ENCODE measurements around the gene DNAJC1. TPM values are rescaled to one million over a fixed set of nuclear protein-coding genes. Genes with fewer than 3 reads are reported as not detected.

The DNAJC1 gene
- total RNA-seq, 3 donors from 2014 or later (not counting 1 experiment from before 2014, with no cell fraction given), result 38.4 to 63.7 (median 50.6) TPM

DNA sequence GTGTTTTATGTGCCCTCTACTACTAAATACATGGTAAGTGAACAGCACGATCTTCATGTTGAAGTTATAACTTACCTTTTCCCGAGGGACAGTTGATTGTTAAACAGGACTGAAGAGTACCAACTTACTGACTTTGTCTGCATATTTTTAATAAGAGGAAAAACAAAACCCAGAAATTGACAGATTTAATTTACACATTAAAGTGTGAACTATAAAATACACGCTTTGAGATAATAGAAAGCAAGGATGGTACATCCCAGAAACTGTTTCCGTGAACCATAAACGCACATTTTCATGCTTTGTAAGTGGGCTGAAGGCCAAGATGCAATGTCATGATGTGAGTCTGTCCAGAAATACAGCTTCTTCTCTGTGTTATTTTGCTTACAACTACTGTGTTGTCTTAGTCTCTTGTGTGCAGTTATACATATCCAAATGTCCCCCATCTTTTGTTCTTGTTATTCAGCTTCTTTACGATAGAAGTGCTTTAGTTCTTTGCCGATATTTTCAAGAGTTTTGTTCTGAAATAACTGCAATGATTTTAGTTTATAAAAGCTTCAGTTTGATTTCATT is 279.4 kb downstream of the DNAJC1 start:
- no peak overlapping the region for H3K4me3 Mint-ChIP-seq
- no peaks in the 10 kb centered on the region for H3K36me3 Mint-ChIP-seq
- ATAC-seq (no peak), DNase-seq (no peak)
- H3K4me1 Mint-ChIP-seq, result peaks cover 23 to 25% of the 10 kb centered on the region in 2 donors
- intact Hi-C loops (cut with micrococcal nuclease), result no loop called here
- H3K36me3 ChIP-seq (ENCODE audit: control insufficient read depth, insufficient read depth, low read length), result no peaks in the 10 kb centered on the region
- no peak overlapping the region for H3K4me3 ChIP-seq (ENCODE audit: low read length)
- TF ChIP-seq, protein P1, sequence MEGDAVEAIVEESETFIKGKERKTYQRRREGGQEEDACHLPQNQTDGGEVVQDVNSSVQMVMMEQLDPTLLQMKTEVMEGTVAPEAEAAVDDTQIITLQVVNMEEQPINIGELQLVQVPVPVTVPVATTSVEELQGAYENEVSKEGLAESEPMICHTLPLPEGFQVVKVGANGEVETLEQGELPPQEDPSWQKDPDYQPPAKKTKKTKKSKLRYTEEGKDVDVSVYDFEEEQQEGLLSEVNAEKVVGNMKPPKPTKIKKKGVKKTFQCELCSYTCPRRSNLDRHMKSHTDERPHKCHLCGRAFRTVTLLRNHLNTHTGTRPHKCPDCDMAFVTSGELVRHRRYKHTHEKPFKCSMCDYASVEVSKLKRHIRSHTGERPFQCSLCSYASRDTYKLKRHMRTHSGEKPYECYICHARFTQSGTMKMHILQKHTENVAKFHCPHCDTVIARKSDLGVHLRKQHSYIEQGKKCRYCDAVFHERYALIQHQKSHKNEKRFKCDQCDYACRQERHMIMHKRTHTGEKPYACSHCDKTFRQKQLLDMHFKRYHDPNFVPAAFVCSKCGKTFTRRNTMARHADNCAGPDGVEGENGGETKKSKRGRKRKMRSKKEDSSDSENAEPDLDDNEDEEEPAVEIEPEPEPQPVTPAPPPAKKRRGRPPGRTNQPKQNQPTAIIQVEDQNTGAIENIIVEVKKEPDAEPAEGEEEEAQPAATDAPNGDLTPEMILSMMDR (IDR thresholded peaks at IDR 0.05), result no peak
- H3K27ac ChIP-seq (ENCODE audit: low read length), result no peak overlapping the region
- H3K9me3 ChIP-seq (ENCODE audit: control insufficient read depth, insufficient read depth, low read length), result no peaks in the 10 kb centered on the region
- 78% methylated on average over 3 of the region's 7 CpGs for WGBS (ENCODE audit: insufficient coverage)
- H3K9me3 Mint-ChIP-seq, result no peaks in the 10 kb centered on the region
- H3K27ac Mint-ChIP-seq, result peak overlapping the region; percentile 28 to 58
- no peaks in the 10 kb centered on the region for H3K27me3 Mint-ChIP-seq (ENCODE audit: low read depth in 2 of 2)
- no peaks in the 10 kb centered on the region for H3K4me1 ChIP-seq (ENCODE audit: control insufficient read depth, insufficient read depth, low read length)
- H3K27me3 ChIP-seq (ENCODE audit: control insufficient read depth, insufficient read depth, low read length), result no peaks in the 10 kb centered on the region

DNA sequence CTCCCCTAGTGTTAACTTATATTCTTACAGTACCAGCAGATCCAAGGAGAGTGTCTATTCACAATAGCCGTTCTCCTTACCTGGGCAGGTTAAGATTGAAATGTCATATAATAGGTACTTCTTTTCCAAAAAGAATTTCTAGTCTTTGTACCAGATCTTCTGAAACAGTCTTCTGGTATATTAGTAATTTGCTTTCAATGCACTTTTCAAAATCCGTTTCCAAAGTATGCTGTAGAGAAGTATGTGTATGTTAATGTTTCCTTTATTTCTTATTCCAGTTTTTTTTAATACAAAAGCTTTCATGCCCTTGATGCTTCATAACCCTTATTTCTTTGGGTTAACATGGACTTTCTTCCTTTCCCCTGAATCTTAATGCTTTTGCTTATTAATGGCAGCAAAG is 281.3 kb downstream of the DNAJC1 start:
- H3K4me1 ChIP-seq (ENCODE audit: control insufficient read depth, insufficient read depth, low read length), result no peaks in the 10 kb centered on the region
- H3K27ac ChIP-seq (ENCODE audit: low read length), result no peak overlapping the region
- H3K36me3 ChIP-seq (ENCODE audit: control insufficient read depth, insufficient read depth, low read length), result peaks cover 6% of the 10 kb centered on the region
- no peak overlapping the region for H3K4me3 Mint-ChIP-seq
- H3K27me3 Mint-ChIP-seq (ENCODE audit: low read depth in 2 of 2), result no peaks in the 10 kb centered on the region
- no peaks in the 10 kb centered on the region for H3K27me3 ChIP-seq (ENCODE audit: control insufficient read depth, insufficient read depth, low read length)
- no peaks in the 10 kb centered on the region for H3K9me3 Mint-ChIP-seq
- no peak overlapping the region for H3K27ac Mint-ChIP-seq
- no CpG with 5 or more reads among the region's 2 CpGs for WGBS (ENCODE audit: insufficient coverage)
- ATAC-seq, result no peak
- DNase-seq, result no peak
- TF ChIP-seq, protein P1 (IDR thresholded peaks at IDR 0.05), result no peak
- no peaks in the 10 kb centered on the region for H3K9me3 ChIP-seq (ENCODE audit: control insufficient read depth, insufficient read depth, low read length)
- intact Hi-C loops (cut with micrococcal nuclease), result no loop called here
- no peaks in the 10 kb centered on the region for H3K36me3 Mint-ChIP-seq
- no peak overlapping the region for H3K4me3 ChIP-seq (ENCODE audit: low read length)
- peaks cover 12 to 14% of the 10 kb centered on the region in 2 donors for H3K4me1 Mint-ChIP-seq

GRCh38 chr10:21721000-21721665 is 282.4 kb downstream of the DNAJC1 start:
- Histone ChIP-seq H3K4me1 (ENCODE audit: control insufficient read depth, insufficient read depth, low read length) (no peaks in the 10 kb centered on the region), H3K27me3 (ENCODE audit: control insufficient read depth, insufficient read depth, low read length) (no peaks in the 10 kb centered on the region), H3K36me3 (ENCODE audit: control insufficient read depth, insufficient read depth, low read length) (peaks cover 6% of the 10 kb centered on the region), H3K27ac (ENCODE audit: low read length) (no peak overlapping the region), H3K9me3 (ENCODE audit: control insufficient read depth, insufficient read depth, low read length) (no peaks in the 10 kb centered on the region), H3K4me3 (ENCODE audit: low read length) (no peak overlapping the region)
- no peak overlapping the region for H3K27ac Mint-ChIP-seq
- ATAC-seq (no peak), DNase-seq (no peak)
- peaks cover 11 to 14% of the 10 kb centered on the region in 2 donors for H3K4me1 Mint-ChIP-seq
- no peaks in the 10 kb centered on the region for H3K27me3 Mint-ChIP-seq (ENCODE audit: low read depth in 2 of 2)
- intact Hi-C loops (cut with micrococcal nuclease), result no loop called here
- 97% methylated on average over 6 of the region's 6 CpGs for WGBS (ENCODE audit: insufficient coverage)
- no peak overlapping the region for H3K4me3 Mint-ChIP-seq
- TF ChIP-seq, protein P1 (IDR thresholded peaks at IDR 0.05), result no peak
- no peaks in the 10 kb centered on the region for H3K9me3 Mint-ChIP-seq
- no peaks in the 10 kb centered on the region for H3K36me3 Mint-ChIP-seq

Data from natural killer cell (primary cell).